CD4-positive, alpha-beta T cell treated with Interferon alpha-2 for 1 hour (primary cell): ENCODE data around the gene PCDHGC5.

Experiments
- DNase-seq, 2 donors: peaks; one replicate each; pipeline ENCODE4 v3.0.0-alpha.2; 2020 to 2022

PCDHGC5 gene

DNA sequence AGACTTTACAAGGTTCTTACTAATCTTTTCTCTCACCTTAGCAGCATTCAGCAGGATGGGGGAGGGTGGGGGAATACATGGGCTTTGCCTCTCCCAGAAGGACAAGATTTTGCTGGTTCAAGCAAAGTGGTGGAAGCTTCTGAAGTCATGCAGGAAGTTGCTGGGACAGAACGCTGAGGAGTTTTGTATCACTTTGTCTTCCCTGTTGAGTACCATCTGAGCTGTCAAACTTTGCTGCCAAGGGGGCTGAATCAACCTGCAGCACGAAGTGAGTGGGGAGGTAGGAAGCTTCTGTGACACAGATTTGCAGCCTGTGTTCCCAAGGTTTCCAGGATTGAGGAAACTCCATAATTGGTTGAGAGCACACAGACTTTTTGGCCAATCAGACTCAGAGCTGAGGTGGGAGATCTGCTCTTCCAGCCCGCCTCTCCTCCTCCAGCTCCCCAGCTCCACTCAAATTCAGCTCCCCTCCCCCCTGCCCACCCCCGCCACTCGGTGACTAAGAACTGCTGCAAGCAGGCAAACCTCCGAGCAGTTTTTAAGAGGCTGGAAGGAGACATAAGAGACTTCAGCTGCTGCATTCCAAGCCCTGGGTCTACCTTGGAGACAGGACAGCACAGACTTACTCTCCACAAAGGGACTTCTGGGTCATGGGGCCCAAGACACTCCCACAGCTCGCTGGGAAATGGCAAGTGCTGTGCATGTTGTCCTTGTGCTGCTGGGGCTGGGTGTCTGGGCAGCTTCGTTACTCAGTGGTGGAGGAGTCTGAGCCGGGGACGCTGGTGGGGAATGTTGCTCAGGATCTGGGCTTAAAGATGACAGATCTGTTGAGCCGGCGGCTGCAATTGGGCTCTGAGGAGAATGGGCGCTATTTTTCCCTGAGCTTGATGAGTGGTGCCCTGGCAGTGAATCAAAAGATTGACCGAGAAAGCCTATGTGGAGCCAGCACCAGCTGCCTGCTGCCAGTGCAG, at the start of gene PCDHGC5:
PCDHGC5 (plus strand) TSS at position 491 of the 971 bp plus-strand sequence; CDS start at position 651, 160 bp downstream.
- no peak for DNase-seq

DNA sequence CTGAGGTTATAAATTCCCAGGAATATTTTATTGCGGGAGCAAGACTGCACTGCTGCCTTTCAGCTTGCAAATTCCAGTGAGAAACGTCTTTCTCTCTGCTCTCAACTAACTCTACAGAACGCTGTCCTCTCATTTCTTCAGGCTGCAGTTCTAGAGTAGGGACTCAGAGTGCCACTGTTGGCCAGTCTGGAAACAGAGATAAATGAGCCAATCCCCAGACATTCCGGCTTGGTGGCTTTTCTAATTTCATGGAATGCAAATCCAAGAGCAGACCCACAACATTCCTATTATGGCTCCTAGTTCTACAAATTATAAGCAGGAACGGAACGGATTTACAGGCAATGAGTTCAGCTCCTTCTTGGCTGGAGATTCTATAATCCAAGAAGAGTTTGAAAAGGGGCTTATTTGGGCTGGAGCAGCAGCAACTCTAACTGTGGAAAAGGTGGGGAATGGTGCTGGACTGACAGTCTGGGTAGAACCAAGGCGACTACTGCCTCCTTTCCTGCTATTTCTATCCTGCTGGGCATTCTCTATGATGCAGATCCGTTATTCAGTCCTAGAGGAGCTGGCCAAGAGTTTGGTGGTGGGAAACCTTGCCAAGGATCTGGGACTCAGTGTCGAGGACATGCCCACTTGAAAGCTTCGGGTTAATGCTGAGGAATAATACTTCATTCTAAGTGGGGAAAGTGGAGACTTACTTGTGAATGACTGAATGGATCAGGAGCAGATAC, 49.3 kb upstream of the PCDHGC5 start:
- no peak for DNase-seq

DNA sequence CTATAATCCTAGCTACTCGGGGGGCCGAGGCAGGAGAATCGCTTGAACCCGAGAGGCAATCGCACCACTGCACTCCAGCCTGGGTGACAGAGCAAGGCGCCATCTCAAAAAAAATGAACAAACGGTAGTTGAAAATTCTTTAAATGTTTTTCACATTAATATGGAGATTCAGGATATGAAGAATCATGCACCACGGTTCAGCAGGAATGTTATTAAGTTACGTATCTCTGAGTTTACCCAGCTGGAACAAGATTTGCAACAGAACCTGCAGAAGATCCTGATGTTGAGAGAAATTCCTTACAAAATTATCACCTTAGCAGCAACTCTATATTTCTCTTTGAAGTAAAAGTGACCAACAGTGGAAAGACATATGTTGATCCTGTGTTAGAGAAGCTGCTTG, 48.5 kb upstream of the PCDHGC5 start:
- DNase-seq = no peak

DNA sequence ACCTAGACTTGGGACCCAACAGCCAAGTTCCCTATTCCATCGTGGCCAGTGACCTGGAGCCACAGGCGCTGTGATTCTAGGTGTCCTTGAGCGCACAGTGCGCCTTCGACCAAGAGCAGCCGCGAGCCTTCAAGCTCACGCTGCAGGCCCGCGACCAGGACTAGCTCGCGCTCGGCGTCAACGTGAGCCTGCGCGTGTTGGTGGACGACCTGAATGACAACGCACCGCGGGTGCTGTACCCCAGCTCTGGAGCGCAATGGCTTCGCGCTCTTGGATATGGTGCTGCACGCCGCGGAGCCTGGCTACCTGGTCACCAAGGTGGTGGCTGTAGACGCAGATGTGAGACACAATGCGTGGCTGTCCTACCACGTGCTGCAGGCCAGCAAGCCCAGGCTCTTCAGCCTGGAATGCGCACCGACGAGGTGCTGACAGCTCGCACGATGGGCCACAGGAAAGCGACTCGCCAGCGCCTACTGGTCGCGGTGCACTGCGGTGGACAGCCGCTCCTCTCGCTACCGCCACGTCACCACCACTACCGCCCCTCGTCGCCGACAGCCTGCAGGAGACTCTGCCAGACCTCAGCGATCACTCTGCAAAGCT, 47.2 kb upstream of the PCDHGC5 start:
- DNase-seq = no peak

DNA sequence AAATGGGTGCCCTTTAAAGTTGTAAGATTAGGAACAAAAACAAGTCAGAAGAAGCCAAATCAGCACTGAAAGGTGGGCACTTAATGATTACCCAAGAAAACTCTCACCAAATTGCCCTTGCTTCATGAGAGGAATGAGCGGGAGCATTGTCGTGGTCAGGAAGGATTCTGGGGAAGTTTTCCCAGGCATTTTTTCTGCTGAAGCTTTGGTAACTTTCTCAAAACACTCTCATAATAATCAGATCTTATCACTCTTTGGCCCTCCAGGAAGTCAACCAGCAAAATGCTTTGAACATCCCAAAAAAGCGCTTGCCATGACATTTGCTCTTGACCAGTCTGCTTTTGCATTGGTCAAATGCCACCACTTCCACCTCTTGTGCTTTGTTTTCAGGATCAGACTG, 23.5 kb upstream of the PCDHGC5 start:
- DNase-seq = no peak

DNA sequence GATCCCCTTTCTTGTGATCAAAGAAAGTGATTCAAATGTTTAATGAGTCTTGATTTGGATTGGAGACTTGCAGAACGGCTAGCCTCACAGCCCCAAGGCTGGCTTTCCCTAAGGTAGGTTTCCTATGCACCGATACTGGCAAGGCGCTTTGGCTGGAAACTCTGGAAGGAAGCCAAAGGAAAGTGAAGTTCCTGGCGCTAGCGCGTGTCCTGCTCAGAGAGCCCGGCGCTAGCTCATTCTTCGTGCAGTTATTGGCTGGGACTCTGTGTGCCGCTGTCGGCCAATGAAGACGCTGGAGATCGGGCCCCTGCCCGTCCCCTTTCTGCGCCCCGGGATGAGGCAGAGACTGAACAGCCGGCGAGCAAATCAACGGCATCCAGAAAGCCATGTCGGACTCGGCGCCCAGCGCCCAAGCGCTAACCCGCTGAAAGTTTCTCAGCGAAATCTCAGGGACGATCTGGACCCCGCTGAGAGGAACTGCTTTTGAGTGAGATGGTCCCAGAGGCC, 13.2 kb upstream of the PCDHGC5 start, which contains the start of gene PCDHGC3:
PCDHGC3 (plus strand) TSS at position 342 of the 507 bp plus-strand sequence; CDS start at position 493, 151 bp downstream.
- peak; percentile 23 to 39 for DNase-seq

DNA sequence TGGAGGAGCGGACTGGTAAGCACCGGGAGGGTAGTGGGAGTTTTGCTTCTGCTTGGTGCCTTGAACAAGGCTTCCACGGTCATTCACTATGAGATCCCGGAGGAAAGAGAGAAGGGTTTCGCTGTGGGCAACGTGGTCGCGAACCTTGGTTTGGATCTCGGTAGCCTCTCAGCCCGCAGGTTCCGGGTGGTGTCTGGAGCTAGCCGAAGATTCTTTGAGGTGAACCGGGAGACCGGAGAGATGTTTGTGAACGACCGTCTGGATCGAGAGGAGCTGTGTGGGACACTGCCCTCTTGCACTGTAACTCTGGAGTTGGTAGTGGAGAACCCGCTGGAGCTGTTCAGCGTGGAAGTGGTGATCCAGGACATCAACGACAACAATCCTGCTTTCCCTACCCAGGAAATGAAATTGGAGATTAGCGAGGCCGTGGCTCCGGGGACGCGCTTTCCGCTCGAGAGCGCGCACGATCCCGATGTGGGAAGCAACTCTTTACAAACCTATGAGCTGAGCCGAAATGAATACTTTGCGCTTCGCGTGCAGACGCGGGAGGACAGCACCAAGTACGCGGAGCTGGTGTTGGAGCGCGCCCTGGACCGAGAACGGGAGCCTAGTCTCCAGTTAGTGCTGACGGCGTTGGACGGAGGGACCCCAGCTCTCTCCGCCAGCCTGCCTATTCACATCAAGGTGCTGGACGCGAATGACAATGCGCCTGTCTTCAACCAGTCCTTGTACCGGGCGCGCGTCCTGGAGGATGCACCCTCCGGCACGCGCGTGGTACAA, 12.6 kb upstream of the PCDHGC5 start:
- no peak for DNase-seq

DNA sequence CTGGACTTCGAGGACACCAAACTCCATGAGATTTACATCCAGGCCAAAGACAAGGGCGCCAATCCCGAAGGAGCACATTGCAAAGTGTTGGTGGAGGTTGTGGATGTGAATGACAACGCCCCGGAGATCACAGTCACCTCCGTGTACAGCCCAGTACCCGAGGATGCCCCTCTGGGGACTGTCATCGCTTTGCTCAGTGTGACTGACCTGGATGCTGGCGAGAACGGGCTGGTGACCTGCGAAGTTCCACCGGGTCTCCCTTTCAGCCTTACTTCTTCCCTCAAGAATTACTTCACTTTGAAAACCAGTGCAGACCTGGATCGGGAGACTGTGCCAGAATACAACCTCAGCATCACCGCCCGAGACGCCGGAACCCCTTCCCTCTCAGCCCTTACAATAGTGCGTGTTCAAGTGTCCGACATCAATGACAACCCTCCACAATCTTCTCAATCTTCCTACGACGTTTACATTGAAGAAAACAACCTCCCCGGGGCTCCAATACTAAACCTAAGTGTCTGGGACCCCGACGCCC, 11.8 kb upstream of the PCDHGC5 start:
- no peak for DNase-seq

DNA sequence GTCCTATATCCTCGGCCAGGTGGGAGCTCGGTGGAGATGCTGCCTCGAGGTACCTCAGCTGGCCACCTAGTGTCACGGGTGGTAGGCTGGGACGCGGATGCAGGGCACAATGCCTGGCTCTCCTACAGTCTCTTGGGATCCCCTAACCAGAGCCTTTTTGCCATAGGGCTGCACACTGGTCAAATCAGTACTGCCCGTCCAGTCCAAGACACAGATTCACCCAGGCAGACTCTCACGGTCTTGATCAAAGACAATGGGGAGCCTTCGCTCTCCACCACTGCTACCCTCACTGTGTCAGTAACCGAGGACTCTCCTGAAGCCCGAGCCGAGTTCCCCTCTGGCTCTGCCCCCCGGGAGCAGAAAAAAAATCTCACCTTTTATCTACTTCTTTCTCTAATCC, 11.1 kb upstream of the PCDHGC5 start:
- DNase-seq = no peak

DNA sequence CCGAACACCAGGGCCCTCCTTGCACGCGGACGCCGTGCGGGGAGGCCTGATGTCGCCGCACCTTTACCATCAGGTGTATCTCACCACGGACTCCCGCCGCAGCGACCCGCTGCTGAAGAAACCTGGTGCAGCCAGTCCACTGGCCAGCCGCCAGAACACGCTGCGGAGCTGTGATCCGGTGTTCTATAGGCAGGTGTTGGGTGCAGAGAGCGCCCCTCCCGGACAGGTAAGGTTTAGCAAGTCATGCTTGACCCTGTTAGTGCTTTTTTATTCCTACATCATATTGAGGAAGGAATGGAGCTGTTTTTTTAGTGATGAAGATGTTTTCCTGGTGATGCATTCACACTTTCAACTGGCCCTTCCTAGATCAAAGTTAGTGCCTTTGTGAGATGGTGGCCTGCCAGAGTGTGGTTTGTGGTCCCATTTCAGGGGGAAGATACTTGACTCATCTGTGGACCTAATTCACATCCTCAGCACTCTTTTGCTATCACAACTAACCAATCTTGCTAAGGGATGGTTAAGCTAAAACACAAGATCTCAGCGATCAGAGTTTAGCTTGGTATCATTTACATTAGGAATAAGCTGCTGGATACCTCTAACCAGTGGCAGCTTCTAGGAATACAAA, 10.4 kb upstream of the PCDHGC5 start:
- DNase-seq = no peak

DNA sequence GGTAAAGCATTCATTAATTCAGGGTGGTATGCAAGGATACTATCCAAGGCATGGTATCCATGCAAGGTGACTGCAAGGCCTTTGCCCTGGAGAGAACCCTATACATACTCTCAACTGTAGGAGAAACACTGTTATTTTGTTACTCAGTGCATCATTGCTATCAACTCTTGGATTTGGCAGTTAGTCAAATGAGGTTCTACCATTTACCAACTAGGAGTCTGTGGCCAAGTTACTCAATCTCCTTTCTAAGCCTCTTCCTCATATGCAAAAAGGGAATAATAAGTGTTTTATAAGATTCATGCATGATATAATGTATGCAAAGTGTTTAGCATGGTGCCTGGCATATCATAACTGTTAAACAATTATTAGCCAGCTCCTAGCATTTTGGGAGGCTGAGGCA, 9.1 kb upstream of the PCDHGC5 start:
- DNase-seq = no peak

DNA sequence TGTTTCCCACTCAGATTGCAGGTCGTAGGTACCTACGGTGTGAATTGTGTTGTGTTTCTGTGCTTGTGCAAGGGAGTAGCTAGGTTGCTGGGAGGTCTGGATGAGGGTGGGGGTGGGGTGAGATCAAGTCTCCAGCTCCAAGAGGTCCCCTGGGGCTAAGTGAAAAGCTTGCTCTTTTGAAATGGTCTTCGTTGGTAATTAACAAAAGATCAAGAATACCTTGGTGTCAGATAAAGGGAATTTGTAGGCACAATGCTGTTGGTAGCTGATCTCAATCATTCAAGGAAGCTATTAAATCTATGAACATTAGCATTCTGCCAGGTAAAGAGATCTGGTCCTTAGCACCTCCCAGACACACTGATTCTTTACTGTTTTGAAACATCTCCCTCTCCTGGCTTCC, 5.0 kb upstream of the PCDHGC5 start:
- no peak for DNase-seq

DNA sequence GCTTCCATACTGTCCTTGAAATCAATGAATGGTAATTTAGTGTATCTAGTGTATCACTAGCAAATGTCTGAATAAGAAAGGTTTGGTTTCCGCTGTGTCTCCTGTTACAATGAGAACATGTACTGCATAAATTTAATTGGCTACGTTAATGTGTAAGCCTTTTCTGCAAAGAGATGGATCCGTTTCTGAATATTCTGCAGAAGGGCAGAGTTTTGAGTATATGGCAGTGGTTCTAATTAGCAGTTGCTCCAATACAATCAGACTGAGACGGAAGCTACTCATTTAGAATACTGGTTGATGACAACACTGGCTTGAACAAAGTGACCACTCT, 4.6 kb upstream of the PCDHGC5 start:
- DNase-seq = no peak

DNA sequence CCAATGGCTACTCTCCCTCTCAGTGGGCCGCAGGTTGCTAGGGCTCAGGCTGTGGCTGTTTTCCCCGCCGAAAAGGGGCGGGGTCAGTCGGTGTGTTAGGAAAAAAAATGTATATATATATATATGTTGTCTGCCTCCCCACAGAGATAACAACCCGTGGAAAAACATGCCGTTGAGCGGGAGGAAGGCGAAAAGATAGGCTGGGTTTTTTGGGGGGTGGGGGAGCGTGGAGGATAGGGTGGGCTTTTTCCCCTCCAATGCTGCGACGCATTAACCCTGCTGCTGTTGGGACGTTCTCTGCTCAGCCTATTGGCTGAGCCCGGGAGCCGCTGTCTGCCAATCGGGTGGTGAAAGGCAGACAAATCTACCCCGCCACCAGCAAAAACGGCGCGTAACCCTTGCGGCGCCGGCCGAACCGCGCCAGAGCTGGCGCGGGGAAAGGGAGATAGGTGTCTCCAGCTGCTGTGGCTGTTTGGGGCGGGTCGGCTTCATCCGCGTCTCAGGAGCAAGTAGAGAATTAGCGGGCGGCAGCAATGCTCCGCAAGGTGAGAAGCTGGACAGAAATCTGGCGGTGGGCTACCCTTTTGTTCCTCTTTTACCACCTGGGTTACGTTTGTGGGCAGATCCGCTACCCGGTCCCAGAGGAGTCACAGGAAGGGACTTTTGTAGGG, 4.1 kb upstream of the PCDHGC5 start, which contains the start of gene PCDHGC4:
PCDHGC4 (plus strand) TSS at position 390 of the 671 bp plus-strand sequence; CDS start at position 534, 144 bp downstream.
- DNase-seq = no peak

DNA sequence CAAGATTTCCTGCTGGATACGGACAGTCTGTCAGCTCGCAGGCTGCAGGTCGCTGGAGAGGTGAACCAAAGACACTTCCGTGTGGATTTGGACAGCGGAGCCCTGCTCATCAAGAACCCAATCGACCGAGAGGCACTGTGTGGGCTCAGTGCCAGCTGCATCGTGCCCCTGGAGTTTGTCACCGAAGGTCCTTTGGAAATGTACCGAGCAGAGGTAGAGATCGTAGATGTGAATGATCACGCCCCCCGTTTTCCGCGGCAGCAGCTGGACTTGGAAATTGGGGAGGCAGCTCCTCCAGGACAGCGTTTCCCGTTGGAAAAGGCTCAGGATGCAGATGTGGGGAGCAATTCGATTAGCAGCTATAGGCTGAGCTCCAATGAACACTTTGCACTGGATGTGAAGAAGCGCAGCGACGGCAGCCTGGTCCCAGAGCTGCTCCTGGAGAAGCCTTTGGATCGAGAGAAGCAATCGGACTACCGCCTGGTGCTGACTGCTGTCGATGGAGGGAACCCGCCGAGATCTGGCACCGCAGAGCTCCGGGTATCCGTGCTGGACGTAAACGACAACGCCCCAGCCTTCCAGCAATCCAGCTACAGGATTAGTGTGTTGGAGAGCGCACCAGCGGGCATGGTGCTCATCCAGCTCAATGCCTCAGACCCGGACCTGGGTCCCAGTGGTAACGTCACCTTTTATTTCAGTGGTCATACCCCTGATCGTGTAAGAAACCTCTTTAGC, 3.4 kb upstream of the PCDHGC5 start:
- no peak for DNase-seq

DNA sequence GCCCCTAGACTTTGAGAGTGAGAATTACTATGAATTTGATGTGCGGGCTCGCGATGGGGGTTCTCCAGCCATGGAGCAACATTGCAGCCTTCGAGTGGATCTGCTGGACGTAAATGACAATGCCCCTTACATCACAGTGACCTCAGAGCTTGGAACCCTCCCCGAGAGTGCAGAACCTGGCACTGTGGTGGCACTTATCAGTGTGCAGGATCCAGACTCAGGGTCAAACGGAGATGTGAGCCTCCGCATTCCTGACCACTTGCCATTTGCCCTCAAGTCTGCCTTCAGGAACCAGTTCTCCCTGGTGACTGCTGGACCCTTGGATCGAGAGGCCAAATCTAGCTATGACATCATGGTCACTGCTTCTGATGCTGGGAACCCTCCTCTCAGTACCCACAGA, 2.8 kb upstream of the PCDHGC5 start:
- DNase-seq = no peak

DNA sequence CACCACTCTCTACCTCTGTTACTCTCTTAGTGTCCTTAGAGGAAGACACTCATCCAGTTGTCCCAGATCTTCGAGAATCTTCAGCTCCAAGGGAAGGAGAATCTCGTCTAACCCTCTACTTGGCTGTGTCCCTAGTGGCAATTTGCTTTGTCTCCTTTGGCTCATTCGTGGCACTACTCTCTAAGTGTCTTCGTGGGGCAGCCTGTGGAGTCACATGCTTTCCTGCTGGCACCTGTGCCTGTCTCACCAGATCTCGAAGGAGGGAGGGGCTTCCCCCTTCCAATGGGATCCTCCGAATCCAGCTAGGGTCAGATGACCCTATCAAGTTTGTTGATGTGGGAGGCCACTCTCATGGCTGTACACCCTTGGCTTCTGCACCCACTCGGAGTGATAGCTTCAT, 1.8 kb upstream of the PCDHGC5 start:
- no peak for DNase-seq

DNA sequence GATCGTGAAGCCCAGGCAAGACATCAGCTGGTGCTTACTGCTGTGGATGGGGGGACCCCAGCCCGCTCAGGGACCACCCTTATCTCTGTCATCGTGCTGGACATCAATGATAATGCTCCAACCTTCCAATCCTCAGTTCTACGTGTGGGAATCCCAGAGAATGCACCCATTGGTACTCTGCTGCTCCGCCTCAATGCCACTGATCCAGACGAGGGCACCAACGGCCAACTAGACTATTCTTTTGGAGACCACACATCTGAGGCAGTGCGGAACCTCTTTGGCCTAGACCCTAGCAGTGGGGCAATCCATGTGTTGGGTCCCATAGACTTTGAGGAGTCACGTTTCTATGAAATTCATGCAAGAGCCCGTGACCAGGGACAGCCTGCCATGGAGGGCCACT, 960 bp downstream of the PCDHGC5 start:
- no peak for DNase-seq

DNA sequence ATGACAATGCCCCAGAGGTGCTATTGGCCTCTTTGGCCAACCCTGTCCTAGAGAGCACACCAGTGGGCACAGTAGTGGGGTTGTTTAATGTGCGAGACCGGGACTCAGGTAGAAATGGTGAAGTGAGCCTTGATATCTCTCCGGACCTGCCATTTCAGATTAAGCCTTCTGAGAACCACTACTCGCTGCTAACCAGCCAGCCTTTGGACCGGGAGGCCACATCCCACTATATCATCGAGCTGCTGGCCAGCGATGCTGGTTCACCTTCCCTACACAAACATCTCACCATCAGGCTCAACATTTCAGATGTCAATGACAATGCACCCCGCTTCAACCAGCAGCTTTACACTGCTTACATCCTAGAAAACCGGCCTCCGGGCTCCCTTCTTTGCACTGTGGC, 1.4 kb downstream of the PCDHGC5 start:
- no peak for DNase-seq

DNA sequence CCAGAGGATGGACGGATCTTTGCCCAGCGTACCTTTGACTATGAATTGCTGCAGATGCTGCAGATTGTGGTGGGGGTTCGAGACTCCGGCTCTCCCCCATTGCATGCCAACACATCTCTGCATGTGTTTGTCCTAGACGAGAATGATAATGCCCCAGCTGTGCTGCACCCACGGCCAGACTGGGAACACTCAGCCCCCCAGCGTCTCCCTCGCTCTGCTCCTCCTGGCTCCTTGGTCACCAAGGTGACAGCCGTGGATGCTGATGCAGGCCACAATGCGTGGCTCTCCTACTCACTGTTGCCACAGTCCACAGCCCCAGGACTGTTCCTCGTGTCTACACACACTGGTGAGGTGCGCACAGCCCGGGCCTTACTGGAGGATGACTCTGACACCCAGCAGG, 1.9 kb downstream of the PCDHGC5 start:
- DNase-seq = no peak
